ENCODE measurements around the gene DDX1. TPM values are rescaled to one million over a fixed set of nuclear protein-coding genes. Genes with fewer than 3 reads are reported as not detected.
A peak's percentile ranks its signal among the peaks of the same experiment; 100 is the strongest.

DDX1 gene
- total and polyA plus RNA-seq, 9 of the 15 experiments (the other 6 are each of a cell fraction or from before 2014, with no cell fraction given), result 116 to 277 (median 232) TPM

DNA sequence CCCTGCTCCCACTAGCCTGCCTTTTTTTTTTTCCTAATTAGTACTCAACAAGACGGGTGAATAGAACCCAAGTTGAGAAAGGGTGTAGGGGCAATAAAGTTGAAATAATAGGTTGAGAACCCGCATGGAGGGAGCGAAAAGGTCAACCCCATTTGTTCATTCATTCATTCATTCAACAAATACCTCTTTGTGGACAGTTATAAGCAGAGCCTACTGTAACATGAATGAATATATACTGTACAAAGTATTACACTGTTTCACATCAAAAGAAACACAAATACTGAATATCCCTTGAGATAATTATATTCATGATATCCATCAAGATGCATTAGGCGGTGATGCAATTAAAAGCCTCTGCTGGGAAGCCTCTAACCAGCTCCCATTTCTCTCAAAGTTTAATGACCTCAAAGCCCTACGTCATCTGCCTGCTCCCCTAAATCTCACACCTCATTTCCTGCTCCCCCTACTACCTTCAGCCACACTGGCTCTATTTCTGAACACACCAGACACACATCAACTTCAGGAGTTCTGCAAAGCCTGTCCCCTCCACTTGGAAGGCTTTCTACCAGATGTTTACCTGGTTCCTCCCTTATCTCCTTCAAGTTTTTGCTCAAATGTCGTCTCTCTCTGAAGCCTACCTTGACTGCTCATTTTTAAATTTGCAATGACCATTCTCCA lies 29.2 kb upstream of the DDX1 start (continued):
- TF ChIP-seq CC2D1A (IDR thresholded peaks at IDR 0.05) (no peak), HDAC1 (IDR thresholded peaks at IDR 0.05) (0 out of 4 replicates have a peak, but pooled peaks of 1 of the 2 experiments have one; percentile 40), EP300 (IDR thresholded peaks at IDR 0.05; ENCODE audit: low read length) (no peak), SETDB1 (IDR thresholded peaks at IDR 0.05; ENCODE audit: low read length) (no peak), CCAR2 (IDR thresholded peaks at IDR 0.05; ENCODE audit: low read depth, low read length) (no peak), NCOA4 (IDR thresholded peaks at IDR 0.05; ENCODE audit: partially characterized antibody) (peak; percentile 77), NR3C1 (CRISPR knock-in tag; IDR thresholded peaks at IDR 0.05) (no peak), AFF1 (IDR thresholded peaks at IDR 0.05; ENCODE audit: low read depth in 1 of 2, partially characterized antibody in 2 of 2) (peak in 1 of 2 experiments; percentile 14), POLR2G (IDR thresholded peaks at IDR 0.05; ENCODE audit: low read depth, low read length) (0 out of 2 replicates have a peak, but pooled peaks have one; percentile 3), WHSC1 (IDR thresholded peaks at IDR 0.05; ENCODE audit: low read length) (no peak), THRAP3 (IDR thresholded peaks at IDR 0.05; ENCODE audit: borderline replicate concordance) (no peak), FOXJ3 (CRISPR knock-in tag; IDR thresholded peaks at IDR 0.05) (no peak), MCM3 (IDR thresholded peaks at IDR 0.05) (no peak), RBM34 (IDR thresholded peaks at IDR 0.05; ENCODE audit: borderline replicate concordance, insufficient read depth, low read length) (no peak), CBFA2T3 (IDR thresholded peaks at IDR 0.05) (no peak), DDX20 (tag; IDR thresholded peaks at IDR 0.05; ENCODE audit: low read depth) (no peak), HDGF (IDR thresholded peaks at IDR 0.05) (no peak), FOXM1 (IDR thresholded peaks at IDR 0.05; ENCODE audit: low read depth) (no peak), FOXM1 (CRISPR knock-in tag; IDR thresholded peaks at IDR 0.05; ENCODE audit: low read depth) (no peak), L3MBTL2 (IDR thresholded peaks at IDR 0.05) (no peak), GTF2B (IDR thresholded peaks at IDR 0.05; ENCODE audit: extremely low read depth, insufficient read length) (no peak)
- TF ChIP-seq, protein P1, sequence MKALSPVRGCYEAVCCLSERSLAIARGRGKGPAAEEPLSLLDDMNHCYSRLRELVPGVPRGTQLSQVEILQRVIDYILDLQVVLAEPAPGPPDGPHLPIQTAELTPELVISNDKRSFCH (CRISPR knock-in tag; IDR thresholded peaks at IDR 0.05), result 0 out of 2 replicates have a peak, but pooled peaks have one; percentile 27
- TF ChIP-seq, protein P1 (tag; IDR thresholded peaks at IDR 0.05), result no peak
- TF ChIP-seq, protein P2, sequence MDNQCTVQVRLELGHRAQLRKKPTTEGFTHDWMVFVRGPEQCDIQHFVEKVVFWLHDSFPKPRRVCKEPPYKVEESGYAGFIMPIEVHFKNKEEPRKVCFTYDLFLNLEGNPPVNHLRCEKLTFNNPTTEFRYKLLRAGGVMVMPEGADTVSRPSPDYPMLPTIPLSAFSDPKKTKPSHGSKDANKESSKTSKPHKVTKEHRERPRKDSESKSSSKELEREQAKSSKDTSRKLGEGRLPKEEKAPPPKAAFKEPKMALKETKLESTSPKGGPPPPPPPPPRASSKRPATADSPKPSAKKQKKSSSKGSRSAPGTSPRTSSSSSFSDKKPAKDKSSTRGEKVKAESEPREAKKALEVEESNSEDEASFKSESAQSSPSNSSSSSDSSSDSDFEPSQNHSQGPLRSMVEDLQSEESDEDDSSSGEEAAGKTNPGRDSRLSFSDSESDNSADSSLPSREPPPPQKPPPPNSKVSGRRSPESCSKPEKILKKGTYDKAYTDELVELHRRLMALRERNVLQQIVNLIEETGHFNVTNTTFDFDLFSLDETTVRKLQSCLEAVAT (IDR thresholded peaks at IDR 0.05), result peak in 1 of 2 experiments; percentile 56; a peak in 2 of 4 replicates

All from K562 (cell line).